Panc1 (cell line): ENCODE results near the gene NR5A1.

Experiments used
- POLR2AphosphoS5 ChIP-seq: IDR thresholded peaks from 2 replicates; pipeline ENCODE4 v1.6.1; 2012; ENCODE audit warnings: mild to moderate bottlenecking, low read depth, low read length, moderate library complexity
- SIN3A ChIP-seq: IDR thresholded peaks from 2 replicates; pipeline ENCODE4 v1.6.1; 2012; ENCODE audit warnings: low read depth, mild to moderate bottlenecking, low read length, moderate library complexity, borderline replicate concordance; ENCODE audit not compliant: insufficient read depth
- TCF7L2 ChIP-seq: IDR thresholded peaks from 2 replicates; pipeline ENCODE4 v1.6.1; 2011; ENCODE audit warnings: mild to moderate bottlenecking, low read depth, low read length, inconsistent platforms
- TF ChIP-seq, protein P1 (sequence below): fragments of 450-650 bp; IDR thresholded peaks from 2 replicates; pipeline ENCODE4 v1.5.1; 2017; ENCODE audit warnings: mild to moderate bottlenecking
- TF ChIP-seq, protein P2 (sequence below), 2 experiments: IDR thresholded peaks; 2 replicates each; pipeline ENCODE4 v1.6.1; 2011 to 2012; ENCODE audit warnings: low read depth in 2 of 2, control low read depth in 1 of 2, low read length in 1 of 2, mild to moderate bottlenecking in 1 of 2, moderate library complexity in 1 of 2; ENCODE audit not compliant: insufficient read depth in 1 of 2

DNA sequence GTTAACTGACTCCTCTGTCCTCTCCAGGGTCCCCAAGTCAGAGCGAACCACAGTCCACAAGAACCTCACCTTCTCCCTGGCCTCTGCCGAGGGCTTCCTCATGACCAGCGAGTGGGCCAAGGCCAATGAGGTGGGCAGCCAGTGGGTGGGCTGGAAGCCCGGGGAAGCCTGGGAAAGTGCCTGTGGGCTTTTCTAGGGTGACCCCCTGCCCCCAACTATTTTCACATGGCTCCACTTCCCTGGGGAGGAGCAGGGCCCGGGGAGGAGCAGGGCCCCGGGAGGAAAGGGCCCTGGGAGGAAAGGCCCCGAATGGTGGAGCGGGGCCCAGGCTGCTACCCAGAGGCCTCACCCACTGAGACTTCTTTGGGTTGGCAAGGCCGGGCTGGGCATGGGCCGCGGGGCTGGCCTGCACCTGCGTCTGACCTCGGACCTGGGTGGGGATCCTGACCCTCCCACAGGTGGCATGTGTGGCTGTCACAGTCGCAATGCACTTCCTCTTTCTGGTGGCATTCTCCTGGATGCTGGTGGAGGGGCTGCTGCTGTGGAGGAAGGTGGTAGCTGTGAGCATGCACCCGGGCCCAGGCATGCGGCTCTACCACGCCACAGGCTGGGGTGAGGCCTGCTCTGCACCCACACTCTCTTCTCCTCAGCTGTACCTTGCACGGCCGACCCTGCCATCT is 39.0 kb downstream of the NR5A1 start:
- TF ChIP-seq POLR2AphosphoS5 (no peak), TCF7L2 (no peak), SIN3A (no peak)
- TF ChIP-seq, protein P1, sequence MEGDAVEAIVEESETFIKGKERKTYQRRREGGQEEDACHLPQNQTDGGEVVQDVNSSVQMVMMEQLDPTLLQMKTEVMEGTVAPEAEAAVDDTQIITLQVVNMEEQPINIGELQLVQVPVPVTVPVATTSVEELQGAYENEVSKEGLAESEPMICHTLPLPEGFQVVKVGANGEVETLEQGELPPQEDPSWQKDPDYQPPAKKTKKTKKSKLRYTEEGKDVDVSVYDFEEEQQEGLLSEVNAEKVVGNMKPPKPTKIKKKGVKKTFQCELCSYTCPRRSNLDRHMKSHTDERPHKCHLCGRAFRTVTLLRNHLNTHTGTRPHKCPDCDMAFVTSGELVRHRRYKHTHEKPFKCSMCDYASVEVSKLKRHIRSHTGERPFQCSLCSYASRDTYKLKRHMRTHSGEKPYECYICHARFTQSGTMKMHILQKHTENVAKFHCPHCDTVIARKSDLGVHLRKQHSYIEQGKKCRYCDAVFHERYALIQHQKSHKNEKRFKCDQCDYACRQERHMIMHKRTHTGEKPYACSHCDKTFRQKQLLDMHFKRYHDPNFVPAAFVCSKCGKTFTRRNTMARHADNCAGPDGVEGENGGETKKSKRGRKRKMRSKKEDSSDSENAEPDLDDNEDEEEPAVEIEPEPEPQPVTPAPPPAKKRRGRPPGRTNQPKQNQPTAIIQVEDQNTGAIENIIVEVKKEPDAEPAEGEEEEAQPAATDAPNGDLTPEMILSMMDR = no peak
- TF ChIP-seq, protein P2, sequence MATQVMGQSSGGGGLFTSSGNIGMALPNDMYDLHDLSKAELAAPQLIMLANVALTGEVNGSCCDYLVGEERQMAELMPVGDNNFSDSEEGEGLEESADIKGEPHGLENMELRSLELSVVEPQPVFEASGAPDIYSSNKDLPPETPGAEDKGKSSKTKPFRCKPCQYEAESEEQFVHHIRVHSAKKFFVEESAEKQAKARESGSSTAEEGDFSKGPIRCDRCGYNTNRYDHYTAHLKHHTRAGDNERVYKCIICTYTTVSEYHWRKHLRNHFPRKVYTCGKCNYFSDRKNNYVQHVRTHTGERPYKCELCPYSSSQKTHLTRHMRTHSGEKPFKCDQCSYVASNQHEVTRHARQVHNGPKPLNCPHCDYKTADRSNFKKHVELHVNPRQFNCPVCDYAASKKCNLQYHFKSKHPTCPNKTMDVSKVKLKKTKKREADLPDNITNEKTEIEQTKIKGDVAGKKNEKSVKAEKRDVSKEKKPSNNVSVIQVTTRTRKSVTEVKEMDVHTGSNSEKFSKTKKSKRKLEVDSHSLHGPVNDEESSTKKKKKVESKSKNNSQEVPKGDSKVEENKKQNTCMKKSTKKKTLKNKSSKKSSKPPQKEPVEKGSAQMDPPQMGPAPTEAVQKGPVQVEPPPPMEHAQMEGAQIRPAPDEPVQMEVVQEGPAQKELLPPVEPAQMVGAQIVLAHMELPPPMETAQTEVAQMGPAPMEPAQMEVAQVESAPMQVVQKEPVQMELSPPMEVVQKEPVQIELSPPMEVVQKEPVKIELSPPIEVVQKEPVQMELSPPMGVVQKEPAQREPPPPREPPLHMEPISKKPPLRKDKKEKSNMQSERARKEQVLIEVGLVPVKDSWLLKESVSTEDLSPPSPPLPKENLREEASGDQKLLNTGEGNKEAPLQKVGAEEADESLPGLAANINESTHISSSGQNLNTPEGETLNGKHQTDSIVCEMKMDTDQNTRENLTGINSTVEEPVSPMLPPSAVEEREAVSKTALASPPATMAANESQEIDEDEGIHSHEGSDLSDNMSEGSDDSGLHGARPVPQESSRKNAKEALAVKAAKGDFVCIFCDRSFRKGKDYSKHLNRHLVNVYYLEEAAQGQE (IDR thresholded peaks at IDR 0.05; ENCODE audit: insufficient read depth in 1 of 2, low read depth in 2 of 2, low read length in 1 of 2) = no peak
